Right lobe of liver (tissue), 6 donors: Measurements from ENCODE around the gene SLC2A4RG. TPM values are rescaled to one million over a fixed set of nuclear protein-coding genes. Genes with fewer than 3 reads are reported as not detected.

Experiments used
- ATAC-seq, 4 donors: fragments of 200-7000 bp; cut with Tn5 transposase; one replicate each; pipeline ENCODE4 v1.9.1; 2020; ENCODE audit warnings: mild to moderate bottlenecking in 4 of 4, moderate library complexity in 4 of 4
- DNase-seq, 3 donors: peaks; one replicate each; pipeline ENCODE4 v3.0.0-alpha.2; 2020
- H3K27ac ChIP-seq, 3 donors: fragments of 200-600 bp; one replicate each; pipeline ENCODE4 v1.8.0; 2022
- H3K27me3 ChIP-seq, 2 donors: fragments of 200-600 bp; one replicate each; pipeline ENCODE4 v1.8.0; 2022
- H3K36me3 ChIP-seq, 4 donors: fragments of 200-600 bp; sonication (generic) in 1 of 4; one replicate each; pipeline versions ENCODE4 v1.5.1 to v1.8.0; 2017 to 2022; ENCODE audit warnings: control low read depth in 1 of 4
- H3K4me1 ChIP-seq, 4 donors: fragments of 200-600 bp; sonication (generic) in 1 of 4; one replicate each; pipeline versions ENCODE4 v1.5.1 to v1.8.0; 2017 to 2022; ENCODE audit warnings: control low read depth in 1 of 4
- H3K4me3 ChIP-seq, 3 donors: fragments of 200-600 bp; one replicate each; pipeline ENCODE4 v1.8.0; 2022
- H3K9me3 ChIP-seq, 4 donors: fragments of 200-600 bp; sonication (generic) in 1 of 4; one replicate each; pipeline versions ENCODE4 v1.5.1 to v1.8.0; 2017 to 2022; ENCODE audit warnings: control low read depth in 1 of 4
- CTCF ChIP-seq, 4 donors: fragments of 200-600 bp in 3 of 4; fragments of 450-650 bp in 1 of 4; IDR thresholded peaks; one replicate each; pipeline versions ENCODE4 v1.5.1 to v1.8.0; 2016 to 2022; ENCODE audit warnings: antibody characterized with exemption in 4 of 4, mild to moderate bottlenecking in 2 of 4
- POLR2A ChIP-seq: fragments of 450-650 bp; IDR thresholded peaks from one replicate; pipeline ENCODE4 v1.6.1; 2017; ENCODE audit warnings: antibody characterized with exemption, mild to moderate bottlenecking
- WGBS: methylation state at CpG from one replicate; pipeline ENCODE4 v1.1.6; 2018; ENCODE audit warnings: low coverage, low lambda C conversion rate; ENCODE audit not compliant: insufficient coverage; ENCODE audit errors: missing lambda C conversion rate; 5-methylcytosine and 5-hydroxymethylcytosine counted together
- intact Hi-C, 2 donors: fragments of 100-400 bp; cut with DNase I; formaldehyde crosslinking; loops; one replicate each; pipeline versions ENCODE4 v1.11.2 to v1.14.1; 2022
- total RNA-seq, 6 experiments: library from RNA; depleted of rRNA in 2 of 6; stranded (reverse); fragments of >200 nt in 2 of 6; fragmentation: NEBNext Ultra II Directional in 3 of 6; extraction: Animal tissue kit (Norgen Biotek cat#: 25700) in 3 of 6; gene quantifications; one replicate each; pipeline versions ENCODE4 v1.1.0 to v1.2.4, GENCODE V29; 2016 to 2023
- donor health status: DM: no; HTN: yes; CAD: no.
- donor health status: DM: no; HTN: no; CAD: no.
- donor health status: DM: no; HTN: no; CAD: no.
- donor health status: DM: no; HTN: yes; CAD: no.
- donor health status: DM: no; HTN: yes; CAD: no.

Gene SLC2A4RG
- total RNA-seq, 6 experiments from 2014 or later = 36.0 to 180 (median 73.8) TPM

- intact Hi-C loops = no loop called here
- no peaks in the 10 kb centered on the region for H3K36me3 ChIP-seq
- no peak for DNase-seq
- no peaks in the 10 kb centered on the region for H3K9me3 ChIP-seq
- no peak for ATAC-seq
- 75% methylated on average over 3 of the region's 7 CpGs for WGBS
- no peaks in the 10 kb centered on the region for H3K27me3 ChIP-seq
- H3K27ac ChIP-seq = no peak overlapping the region
- no peaks in the 10 kb centered on the region for H3K4me1 ChIP-seq
- TF ChIP-seq CTCF (IDR thresholded peaks at IDR 0.05) (no peak), POLR2A (no peak)
- no peak overlapping the region for H3K4me3 ChIP-seq
Measured at GRCh38 chr20:63767886-63768285, 28.3 kb downstream of the SLC2A4RG start.

- Histone ChIP-seq H3K4me3 (no peak overlapping the region), H3K4me1 (no peaks in the 10 kb centered on the region), H3K27ac (no peak overlapping the region), H3K9me3 (no peaks in the 10 kb centered on the region), H3K36me3 (no peaks in the 10 kb centered on the region), H3K27me3 (no peaks in the 10 kb centered on the region)
- DNase-seq = no peak
- TF ChIP-seq POLR2A (no peak), CTCF (IDR thresholded peaks at IDR 0.05) (no peak)
- intact Hi-C loops = no loop called here
- 91% methylated on average over 6 of the region's 26 CpGs for WGBS
- ATAC-seq = no peak
Measured at GRCh38 chr20:63768591-63769515, 29.3 kb downstream of the SLC2A4RG start.

GRCh38 chr20:63769891-63770474 lies 30.4 kb downstream of the SLC2A4RG start:
- Histone ChIP-seq H3K4me1 (no peaks in the 10 kb centered on the region), H3K27ac (no peak overlapping the region), H3K4me3 (no peak overlapping the region), H3K36me3 (no peaks in the 10 kb centered on the region), H3K9me3 (no peaks in the 10 kb centered on the region), H3K27me3 (no peaks in the 10 kb centered on the region)
- WGBS = 91% methylated on average over 19 of the region's 31 CpGs
- DNase-seq = no peak
- ATAC-seq = no peak
- TF ChIP-seq POLR2A = no peak
- intact Hi-C loops = no loop called here

- intact Hi-C loops = no loop called here
- 100% methylated on average over 5 of the region's 52 CpGs for WGBS
Measured at GRCh38 chr20:63771046-63771707, 31.6 kb downstream of the SLC2A4RG start.

More at GRCh38 chr20:63771046-63771707, 31.6 kb downstream of the SLC2A4RG start:
- TF ChIP-seq CTCF (IDR thresholded peaks at IDR 0.05) (no peak), POLR2A (no peak)
- DNase-seq (no peak), ATAC-seq (no peak)
- Histone ChIP-seq H3K4me1 (no peaks in the 10 kb centered on the region), H3K27me3 (no peaks in the 10 kb centered on the region), H3K36me3 (no peaks in the 10 kb centered on the region), H3K4me3 (no peak overlapping the region), H3K9me3 (no peaks in the 10 kb centered on the region), H3K27ac (no peak overlapping the region)
